Bronchial epithelial cell (primary cell): Measurements from ENCODE around the gene KANK3. TPM values are rescaled to one million over a fixed set of nuclear protein-coding genes. Genes with fewer than 3 reads are reported as not detected.

ENCODE experiments used
- DNase-seq: peaks from one replicate; pipeline ENCODE4 v3.0.0-alpha.2; 2010; ENCODE audit warnings: low read depth
- FAIRE-seq: peaks from 2 replicates; lab custom pipeline; 2011; peaks lifted over from hg19 to GRCh38; lab: Jason Lieb, UNC
- H3K27me3 ChIP-seq: 2 replicates; pipeline ENCODE4 v1.5.1; 2011; ENCODE audit warnings: low read length; ENCODE audit not compliant: control insufficient read depth, insufficient read depth
- H3K36me3 ChIP-seq: 2 replicates; pipeline ENCODE4 v1.5.1; 2011; ENCODE audit warnings: low read length; ENCODE audit not compliant: control insufficient read depth, insufficient read depth
- H3K4me3 ChIP-seq: 2 replicates; pipeline ENCODE4 v1.5.1; 2011; ENCODE audit warnings: mild to moderate bottlenecking, low read depth, low read length, control low read depth
- total RNA-seq: library from RNA; depleted of rRNA; stranded (reverse); fragments of >200 nt; gene quantifications from 2 replicates; pipeline ENCODE4 v1.2.1, GENCODE V29; 2014
- TF ChIP-seq, protein P1 (sequence below): IDR thresholded peaks from 2 replicates; pipeline ENCODE4 v1.5.1; 2011; ENCODE audit warnings: mild to moderate bottlenecking, moderate library complexity, low read length, control low read depth, inconsistent platforms; ENCODE audit not compliant: insufficient read depth, severe bottlenecking

Gene KANK3
- total RNA-seq, 1 donor from 2014 or later = 2.4 TPM

GRCh38 chr19:8367327-8368001 is 24.4 kb upstream of the KANK3 start:
- FAIRE-seq (no peak), DNase-seq (peak; percentile 79)
- TF ChIP-seq, protein P1, sequence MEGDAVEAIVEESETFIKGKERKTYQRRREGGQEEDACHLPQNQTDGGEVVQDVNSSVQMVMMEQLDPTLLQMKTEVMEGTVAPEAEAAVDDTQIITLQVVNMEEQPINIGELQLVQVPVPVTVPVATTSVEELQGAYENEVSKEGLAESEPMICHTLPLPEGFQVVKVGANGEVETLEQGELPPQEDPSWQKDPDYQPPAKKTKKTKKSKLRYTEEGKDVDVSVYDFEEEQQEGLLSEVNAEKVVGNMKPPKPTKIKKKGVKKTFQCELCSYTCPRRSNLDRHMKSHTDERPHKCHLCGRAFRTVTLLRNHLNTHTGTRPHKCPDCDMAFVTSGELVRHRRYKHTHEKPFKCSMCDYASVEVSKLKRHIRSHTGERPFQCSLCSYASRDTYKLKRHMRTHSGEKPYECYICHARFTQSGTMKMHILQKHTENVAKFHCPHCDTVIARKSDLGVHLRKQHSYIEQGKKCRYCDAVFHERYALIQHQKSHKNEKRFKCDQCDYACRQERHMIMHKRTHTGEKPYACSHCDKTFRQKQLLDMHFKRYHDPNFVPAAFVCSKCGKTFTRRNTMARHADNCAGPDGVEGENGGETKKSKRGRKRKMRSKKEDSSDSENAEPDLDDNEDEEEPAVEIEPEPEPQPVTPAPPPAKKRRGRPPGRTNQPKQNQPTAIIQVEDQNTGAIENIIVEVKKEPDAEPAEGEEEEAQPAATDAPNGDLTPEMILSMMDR = no peak
- no peak overlapping the region for H3K4me3 ChIP-seq
- peaks cover 2% of the 10 kb centered on the region for H3K36me3 ChIP-seq
- H3K27me3 ChIP-seq = no peaks in the 10 kb centered on the region

DNA sequence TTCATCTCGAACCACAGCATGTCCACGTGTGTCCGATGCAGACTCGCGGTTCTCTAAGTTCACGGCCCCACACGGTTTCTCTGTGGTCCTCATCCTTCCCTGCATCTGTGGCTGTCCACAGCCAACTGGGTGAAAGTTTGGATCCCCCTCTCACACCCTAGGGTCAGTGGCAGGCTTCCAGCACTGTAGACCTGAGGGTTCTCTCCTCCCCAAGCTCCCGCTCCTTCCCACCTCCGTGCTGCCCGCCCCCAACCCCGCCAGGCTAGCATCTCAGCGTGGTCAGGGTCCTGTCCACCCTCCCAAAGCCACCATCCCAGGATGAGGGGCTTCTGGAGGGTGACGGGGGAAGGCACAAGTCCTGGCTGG is 23.9 kb upstream of the KANK3 start:
- no peak overlapping the region for H3K4me3 ChIP-seq
- peaks cover 2% of the 10 kb centered on the region for H3K36me3 ChIP-seq
- no peak for FAIRE-seq
- no peaks in the 10 kb centered on the region for H3K27me3 ChIP-seq
- DNase-seq = no peak
- TF ChIP-seq, protein P1 = no peak

- H3K36me3 ChIP-seq = peaks cover 2% of the 10 kb centered on the region
- TF ChIP-seq, protein P1 = no peak
- DNase-seq (no peak), FAIRE-seq (no peak)
- no peaks in the 10 kb centered on the region for H3K27me3 ChIP-seq
- no peak overlapping the region for H3K4me3 ChIP-seq
These were observed 23.1 kb upstream of the KANK3 start for GRCh38 chr19:8366121-8366581.

- FAIRE-seq (no peak), DNase-seq (peak; percentile 41)
- Histone ChIP-seq H3K4me3 (peak within 1 kb of the TSS; percentile 53), H3K27me3 (no peaks in the 10 kb centered on the region), H3K36me3 (no peaks in the 10 kb centered on the region)
- TF ChIP-seq, protein P1 = peak; percentile 37
These were observed 21.0 kb upstream of the KANK3 start, which contains the start of gene ANGPTL4 for GRCh38 chr19:8363803-8364771. ANGPTL4 (plus strand) TSS chr19:8364155; CDS start chr19:8364322, 167 bp downstream.

GRCh38 chr19:8361921-8362793 is 19.1 kb upstream of the KANK3 start:
- no peaks in the 10 kb centered on the region for H3K27me3 ChIP-seq
- no peak overlapping the region for H3K4me3 ChIP-seq

More at GRCh38 chr19:8361921-8362793, 19.1 kb upstream of the KANK3 start:
- peak; percentile 99 for DNase-seq
- H3K36me3 ChIP-seq = no peaks in the 10 kb centered on the region
- TF ChIP-seq, protein P1 = no peak
- peak; percentile 100 for FAIRE-seq
